GM23338 (cell line): ENCODE measurements around the gene TMEM191C.
"Not testable (repeated sequence)": the region's sequence is repeated elsewhere in the genome, so short reads cannot be mapped to it uniquely, and the experiment has no call there.

Source experiments
- CTCF ChIP-seq, 2 experiments: fragments of 200-600 bp in 1 of 2; sonication (generic) in 1 of 2; conservative IDR thresholded peaks; 2 replicates each; pipeline versions ENCODE4 v1.5.1 to v1.6.1; 2016 to 2017; ENCODE audit warnings: antibody characterized with exemption in 2 of 2, low read depth in 2 of 2, mild to moderate bottlenecking in 2 of 2, moderate library complexity in 1 of 2
- REST ChIP-seq: IDR thresholded peaks from one replicate; pipeline ENCODE4 v1.6.1; 2018; ENCODE audit warnings: antibody characterized with exemption; ENCODE audit not compliant: unreplicated experiment

GRCh38 chr22:21442646-21443045 lies 24.5 kb upstream of the TMEM191C start:
- not testable (repeated sequence) for TF ChIP-seq CTCF (conservative IDR thresholded peaks at IDR 0.05; ENCODE audit: low read depth in 2 of 2); REST
